K562 (cell line): ENCODE measurements around the gene RPRD1B. TPM values are rescaled to one million over a fixed set of nuclear protein-coding genes. Genes with fewer than 3 reads are reported as not detected.

Experiments
- AFF4 ChIP-seq: sonication (generic); formaldehyde crosslinking; IDR thresholded peaks from 2 replicates; pipeline ENCODE4 v1.8.0; 2023; ENCODE audit warnings: mild to moderate bottlenecking, missing genetic modification reagents
- L3MBTL2 ChIP-seq: fragments of 450-650 bp; IDR thresholded peaks from 2 replicates; pipeline ENCODE4 v1.6.1; 2016; ENCODE audit warnings: mild to moderate bottlenecking, moderate library complexity
- LCOR ChIP-seq: sonication (generic); formaldehyde crosslinking; IDR thresholded peaks from 2 replicates; pipeline ENCODE4 v1.8.0; 2022; ENCODE audit warnings: mild to moderate bottlenecking, missing genetic modification reagents
- MAFF ChIP-seq: IDR thresholded peaks from 2 replicates; pipeline ENCODE4 v1.6.1; 2012; ENCODE audit warnings: low read length, improper control_type of control experiment
- PPARD ChIP-seq: fragments of 250-450 bp; sonication (Bioruptor Pico); IDR thresholded peaks from 2 replicates; pipeline ENCODE4 v1.8.0; 2022; ENCODE audit warnings: inconsistent platforms, mild to moderate bottlenecking, moderate library complexity
- SMAD1 ChIP-seq: fragments of 150-350 bp; IDR thresholded peaks from 2 replicates; pipeline ENCODE4 v1.6.1; 2014; ENCODE audit warnings: low read length, low read depth; ENCODE audit not compliant: partially characterized antibody
- TOE1 ChIP-seq, 2 experiments: fragments of 450-650 bp in 1 of 2; sonication (generic) in 1 of 2; formaldehyde crosslinking in 1 of 2; IDR thresholded peaks; 2 replicates each; pipeline versions ENCODE4 v1.7.1 to v1.8.0; 2016 to 2022; ENCODE audit warnings: borderline replicate concordance in 2 of 2, mild to moderate bottlenecking in 2 of 2, antibody characterized with exemption in 1 of 2, inconsistent platforms in 1 of 2, low read depth in 1 of 2, missing genetic modification reagents in 1 of 2, moderate library complexity in 1 of 2
- ZNF263 ChIP-seq: sonication (generic); formaldehyde crosslinking; IDR thresholded peaks from 2 replicates; pipeline ENCODE4 v1.8.0; 2022; ENCODE audit warnings: mild to moderate bottlenecking, missing genetic modification reagents, borderline replicate concordance
- ZNF324 ChIP-seq: fragments of 250-450 bp; sonication (Bioruptor Pico); IDR thresholded peaks from 2 replicates; pipeline ENCODE4 v1.4.0; 2020; ENCODE audit warnings: mild to moderate bottlenecking
- polyA plus RNA-seq, 8 experiments: library from polyadenylated mRNA; depleted of rRNA in 4 of 8; stranded (reverse) in 5 of 8; unstranded in 3 of 8; fragments of >200 nt; fragmentation: Nextera tagmentation in 2 of 8; fragmentation: Illumina TruSeq in 1 of 8; extraction: Ambion mirVana in 2 of 8; extraction: Trizol in 1 of 8; gene quantifications; 2 replicates each; pipeline versions ENCODE4 v1.2.1 to v1.2.3, GENCODE V29; 2011 to 2014; ENCODE audit warnings: inconsistent platforms in 1 of 8, missing spikeins in 1 of 8
- total RNA-seq, 7 experiments: library from RNA; depleted of rRNA in 6 of 7; stranded (reverse); fragments of >200 nt in 6 of 7; fragmentation: Illumina TruSeq in 2 of 7; extraction: Trizol in 2 of 7; gene quantifications; 2 replicates each; pipeline versions ENCODE4 v1.2.1 to v1.2.3, GENCODE V29; 2011 to 2021; ENCODE audit warnings: low replicate concordance in 1 of 7
- TF ChIP-seq, protein P1 (sequence below): sonication (generic); formaldehyde crosslinking; IDR thresholded peaks from 2 replicates; pipeline ENCODE4 v1.8.0; 2022; ENCODE audit warnings: mild to moderate bottlenecking, missing genetic modification reagents
- TF ChIP-seq, protein P2 (sequence below): sonication (generic); formaldehyde crosslinking; IDR thresholded peaks from 2 replicates; pipeline ENCODE4 v1.5.0; 2020; ENCODE audit warnings: missing genetic modification reagents

RPRD1B gene
- total and polyA plus RNA-seq, 9 of the 15 experiments (the other 6 are each of a cell fraction or from before 2014, with no cell fraction given) = 5.5 to 43.0 (median 24.4) TPM

DNA sequence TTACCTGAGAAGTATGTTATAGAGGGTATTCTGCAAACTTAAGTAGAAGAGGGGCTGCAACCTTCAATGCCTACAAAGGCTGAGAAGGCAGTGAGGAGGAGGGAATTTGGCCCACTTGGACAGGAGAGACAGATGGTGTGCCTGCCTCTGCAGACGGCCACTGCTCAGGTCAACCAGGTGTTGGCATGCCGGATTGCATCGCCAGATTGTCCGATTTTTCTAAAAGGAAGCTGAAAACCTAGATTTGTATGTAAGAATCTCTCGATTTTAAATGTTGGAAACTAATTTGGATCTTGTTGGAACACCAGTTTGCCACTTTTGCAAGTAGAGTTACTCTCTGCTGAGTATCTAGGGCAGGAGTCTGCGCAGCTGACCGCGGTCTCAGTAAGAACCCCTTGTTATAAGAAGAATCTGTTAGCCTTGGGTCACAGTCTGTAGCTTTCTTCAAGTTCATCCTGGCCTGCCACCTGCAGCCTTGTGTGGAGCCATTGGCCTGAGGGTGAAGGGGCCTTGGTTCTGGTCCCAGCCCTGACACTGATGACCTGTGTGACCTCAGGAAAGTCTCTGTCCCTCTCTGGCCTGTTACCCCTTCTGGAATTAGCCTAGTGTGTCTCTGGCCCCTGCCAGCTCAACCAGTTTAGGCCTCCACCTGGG lies 77.1 kb downstream of the RPRD1B start (continued):
- TF ChIP-seq, protein P1, sequence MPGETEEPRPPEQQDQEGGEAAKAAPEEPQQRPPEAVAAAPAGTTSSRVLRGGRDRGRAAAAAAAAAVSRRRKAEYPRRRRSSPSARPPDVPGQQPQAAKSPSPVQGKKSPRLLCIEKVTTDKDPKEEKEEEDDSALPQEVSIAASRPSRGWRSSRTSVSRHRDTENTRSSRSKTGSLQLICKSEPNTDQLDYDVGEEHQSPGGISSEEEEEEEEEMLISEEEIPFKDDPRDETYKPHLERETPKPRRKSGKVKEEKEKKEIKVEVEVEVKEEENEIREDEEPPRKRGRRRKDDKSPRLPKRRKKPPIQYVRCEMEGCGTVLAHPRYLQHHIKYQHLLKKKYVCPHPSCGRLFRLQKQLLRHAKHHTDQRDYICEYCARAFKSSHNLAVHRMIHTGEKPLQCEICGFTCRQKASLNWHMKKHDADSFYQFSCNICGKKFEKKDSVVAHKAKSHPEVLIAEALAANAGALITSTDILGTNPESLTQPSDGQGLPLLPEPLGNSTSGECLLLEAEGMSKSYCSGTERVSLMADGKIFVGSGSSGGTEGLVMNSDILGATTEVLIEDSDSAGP (CRISPR knock-in tag) = no peak
- no peak for TF ChIP-seq MAFF
- TF ChIP-seq SMAD1 = no peak
- no peak for TF ChIP-seq ZNF324 (CRISPR knock-in tag)
- no peak for TF ChIP-seq PPARD (CRISPR knock-in tag)
- TF ChIP-seq AFF4 (CRISPR knock-in tag) = no peak
- no peak for TF ChIP-seq LCOR (CRISPR knock-in tag)
- TF ChIP-seq, protein P2, sequence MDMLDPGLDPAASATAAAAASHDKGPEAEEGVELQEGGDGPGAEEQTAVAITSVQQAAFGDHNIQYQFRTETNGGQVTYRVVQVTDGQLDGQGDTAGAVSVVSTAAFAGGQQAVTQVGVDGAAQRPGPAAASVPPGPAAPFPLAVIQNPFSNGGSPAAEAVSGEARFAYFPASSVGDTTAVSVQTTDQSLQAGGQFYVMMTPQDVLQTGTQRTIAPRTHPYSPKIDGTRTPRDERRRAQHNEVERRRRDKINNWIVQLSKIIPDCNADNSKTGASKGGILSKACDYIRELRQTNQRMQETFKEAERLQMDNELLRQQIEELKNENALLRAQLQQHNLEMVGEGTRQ = no peak
- TF ChIP-seq ZNF263 = no peak
- TF ChIP-seq TOE1 (IDR thresholded peaks at IDR 0.05; ENCODE audit: borderline replicate concordance) = no peak
- TF ChIP-seq TOE1 (CRISPR knock-in tag; IDR thresholded peaks at IDR 0.05; ENCODE audit: borderline replicate concordance, low read depth) = no peak
- no peak for TF ChIP-seq L3MBTL2
